Left kidney (tissue), 2 donors: ENCODE measurements around the gene FECH. TPM values are rescaled to one million over a fixed set of nuclear protein-coding genes. Genes with fewer than 3 reads are reported as not detected.

Experiments used
- DNase-seq: peaks from one replicate; pipeline ENCODE4 v3.0.0-alpha.2; 2013
- polyA plus RNA-seq: library from polyadenylated mRNA; unstranded; fragments of 120-200 nt; gene quantifications from one replicate; pipeline ENCODE4 v1.2.1, GENCODE V29; 2013; ENCODE audit not compliant: insufficient read length

The FECH gene
- polyA plus RNA-seq, 1 donor, result 40.2 TPM

- DNase-seq, result no peak
Observed at GRCh38 chr18:57584444-57584843, 2.1 kb downstream of the FECH start.

- DNase-seq, result no peak
Observed at GRCh38 chr18:57583297-57583835, 3.1 kb downstream of the FECH start.

GRCh38 chr18:57581301-57581934, 5.1 kb downstream of the FECH start:
- no peak for DNase-seq

GRCh38 chr18:57579934-57580333, 6.6 kb downstream of the FECH start:
- DNase-seq, result no peak

- DNase-seq, result no peak
Observed at GRCh38 chr18:57576316-57576715, 10.2 kb downstream of the FECH start.

- no peak for DNase-seq
Observed at GRCh38 chr18:57575542-57575941, 11.0 kb downstream of the FECH start.

- DNase-seq, result no peak
Observed at GRCh38 chr18:57574866-57575265, 11.6 kb downstream of the FECH start.

GRCh38 chr18:57570162-57570561, 16.3 kb downstream of the FECH start:
- DNase-seq, result no peak

- DNase-seq, result no peak
Observed at GRCh38 chr18:57569133-57569532, 17.4 kb downstream of the FECH start.

- peak; percentile 43 for DNase-seq
Observed at GRCh38 chr18:57561728-57562423, 24.6 kb downstream of the FECH start.

GRCh38 chr18:57561261-57561660, 25.2 kb downstream of the FECH start:
- DNase-seq, result no peak

- DNase-seq, result no peak
Observed at GRCh38 chr18:57559314-57559713, 27.2 kb downstream of the FECH start.

GRCh38 chr18:57555134-57555533, 31.4 kb downstream of the FECH start:
- no peak for DNase-seq

GRCh38 chr18:57550510-57550909, 36.0 kb downstream of the FECH start:
- DNase-seq, result no peak

- DNase-seq, result no peak
Observed at GRCh38 chr18:57547260-57547659, 39.2 kb downstream of the FECH start.

GRCh38 chr18:57544936-57545660, 41.4 kb downstream of the FECH start:
- DNase-seq, result no peak

GRCh38 chr18:57543560-57543959, 42.9 kb downstream of the FECH start:
- no peak for DNase-seq

- DNase-seq, result no peak
Observed at GRCh38 chr18:57542812-57543427, 43.6 kb downstream of the FECH start.

- no peak for DNase-seq
Observed at GRCh38 chr18:57542126-57542525, 44.4 kb downstream of the FECH start.

- no peak for DNase-seq
Observed at GRCh38 chr18:57539702-57540101, 46.8 kb downstream of the FECH start.

- no peak for DNase-seq
Observed at GRCh38 chr18:57538614-57539013, 47.9 kb downstream of the FECH start.

GRCh38 chr18:57534511-57534909, 52.0 kb downstream of the FECH start:
- DNase-seq, result no peak
